ENCODE measurements around the gene PRND. TPM values are rescaled to one million over a fixed set of nuclear protein-coding genes. Genes with fewer than 3 reads are reported as not detected.
"Not testable (repeated sequence)": the region's sequence is repeated elsewhere in the genome, so short reads cannot be mapped to it uniquely, and the experiment has no call there.

The PRND gene
- total RNA-seq, 1 experiment from 2014 or later: under 0.01 TPM

DNA sequence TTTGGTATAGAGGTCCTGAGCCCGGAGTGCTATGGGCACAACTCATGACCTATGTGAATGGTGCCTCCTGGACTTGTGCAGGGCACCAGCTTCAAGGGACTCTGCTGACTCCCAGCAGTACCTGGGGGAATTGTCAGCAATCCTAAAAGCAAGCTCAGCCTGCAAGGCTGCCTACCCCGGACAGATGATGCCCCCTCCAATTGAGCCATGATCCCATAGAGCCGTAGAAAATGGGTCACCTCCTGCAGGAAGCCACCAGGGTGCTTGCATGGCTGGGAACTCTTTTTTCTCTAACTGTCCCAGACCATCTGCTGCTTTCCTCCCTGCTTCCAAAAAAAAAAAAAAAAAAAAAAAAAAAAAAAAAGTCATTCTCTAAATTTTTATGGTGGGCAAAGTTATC, 12.9 kb upstream of the PRND start:
- no peak for DNase-seq (ENCODE audit: low read depth)

GRCh38 chr20:4709261-4710105, 12.2 kb upstream of the PRND start:
- DNase-seq (ENCODE audit: low read depth): no peak

DNA sequence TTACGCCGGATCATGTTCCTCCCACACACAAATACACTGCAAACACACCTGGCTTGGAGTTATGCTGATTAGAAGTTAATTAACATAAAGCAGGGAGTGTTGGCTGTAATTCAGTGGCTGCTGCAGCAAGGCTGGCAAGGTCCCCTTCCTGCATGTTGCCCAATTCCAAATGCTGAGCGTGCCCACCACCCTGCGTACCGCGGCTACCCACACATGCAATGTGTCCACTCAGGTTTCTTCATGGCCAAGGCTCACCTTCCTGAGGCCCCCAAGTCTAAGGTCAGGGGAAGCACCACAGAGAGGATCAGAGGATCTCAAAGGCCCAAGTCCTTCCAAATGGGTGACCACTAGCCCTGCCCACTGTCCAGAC, 11.6 kb upstream of the PRND start:
- DNase-seq (ENCODE audit: low read depth): no peak

GRCh38 chr20:4711511-4711910, 10.2 kb upstream of the PRND start:
- DNase-seq (ENCODE audit: low read depth): no peak

GRCh38 chr20:4713401-4713800, 8.3 kb upstream of the PRND start:
- peak; percentile 79 for DNase-seq (ENCODE audit: low read depth)

DNA sequence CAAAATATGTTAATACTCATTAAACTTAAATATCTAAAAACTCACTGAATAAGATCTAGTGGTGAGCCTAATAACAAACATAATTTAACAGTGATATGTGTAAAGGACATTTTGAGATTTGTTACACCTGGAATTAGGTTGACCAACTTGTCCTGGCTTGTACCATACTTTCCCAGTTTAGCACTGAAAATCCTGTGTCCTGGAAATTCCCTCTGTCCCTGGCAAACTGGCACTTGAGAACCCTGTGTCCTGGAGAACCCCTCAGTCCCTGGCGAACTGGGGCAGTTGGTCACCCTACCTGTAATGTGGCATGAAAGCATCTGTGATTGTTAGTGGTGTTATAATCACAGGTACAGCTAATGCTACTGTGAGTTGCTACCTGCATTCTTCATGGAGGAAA, 6.9 kb upstream of the PRND start:
- no peak for DNase-seq (ENCODE audit: low read depth)

GRCh38 chr20:4717816-4718570, 3.7 kb upstream of the PRND start:
- peak; percentile 74 for DNase-seq (ENCODE audit: low read depth)

GRCh38 chr20:4719190-4719589, 2.5 kb upstream of the PRND start:
- no peak for DNase-seq (ENCODE audit: low read depth)

DNA sequence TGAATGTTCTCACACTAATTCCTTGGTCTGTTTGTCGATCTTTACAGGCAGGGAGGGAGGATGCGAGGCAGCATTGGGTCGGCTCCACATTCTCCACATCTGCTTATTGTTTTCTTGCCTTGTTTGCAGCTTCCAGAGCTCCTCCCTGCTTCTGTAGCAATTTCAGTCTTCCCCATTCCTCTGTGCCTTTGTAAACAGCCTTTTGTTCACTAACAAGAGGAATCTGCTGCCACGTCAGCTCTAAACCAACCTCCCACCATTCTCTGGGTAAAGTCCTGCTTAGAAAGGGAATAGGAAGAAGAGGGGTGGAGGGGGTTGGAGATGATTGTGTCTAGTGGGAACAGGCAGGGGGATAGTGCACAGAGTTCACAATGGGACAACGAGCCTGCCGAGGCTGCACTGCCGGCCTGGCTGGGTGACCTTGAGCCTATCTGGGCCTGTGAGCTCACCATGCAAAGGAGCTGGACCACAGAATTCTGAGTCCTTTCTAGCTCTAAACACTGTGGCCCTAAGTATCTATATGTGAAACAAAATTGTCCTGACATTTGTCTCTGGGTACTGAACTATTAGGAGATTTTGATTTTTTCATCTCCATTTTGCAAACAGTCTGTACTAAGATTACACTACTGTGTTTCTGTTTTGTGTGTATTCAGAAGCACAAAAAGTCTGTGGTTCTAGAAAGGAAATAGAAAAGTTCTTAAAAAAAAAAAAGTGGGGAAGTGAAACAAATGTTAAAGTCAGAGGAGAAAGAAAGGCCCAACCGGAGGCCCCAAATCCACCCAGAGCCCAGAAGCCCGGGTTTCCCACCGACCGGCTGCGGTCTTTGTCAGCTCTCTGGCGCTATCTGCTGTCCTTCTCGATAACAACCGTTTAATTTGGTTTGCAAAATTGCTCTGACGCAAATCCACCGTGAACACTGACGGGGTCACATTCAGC, 1.4 kb upstream of the PRND start:
- DNase-seq (ENCODE audit: low read depth): peak; percentile 74

DNA sequence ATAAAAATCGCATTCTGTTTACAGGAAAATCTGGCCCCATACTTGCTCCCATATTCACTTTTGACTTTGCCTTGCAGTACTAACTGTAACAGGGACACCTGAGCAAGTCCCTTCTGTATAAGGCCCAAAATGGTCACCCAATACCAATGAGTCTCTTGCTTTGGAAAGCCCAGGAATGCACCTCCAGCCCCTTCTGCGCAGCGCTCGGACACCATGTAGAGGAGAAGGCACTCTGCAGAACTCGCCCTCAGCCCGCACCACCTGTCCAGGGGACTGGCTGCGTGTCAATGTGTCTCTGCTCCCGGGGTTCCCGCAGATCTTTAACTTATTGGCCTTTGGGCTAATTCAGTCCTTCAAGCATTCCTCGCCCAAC, 746 bp upstream of the PRND start:
- DNase-seq (ENCODE audit: low read depth): no peak

- DNase-seq (ENCODE audit: low read depth): no peak
Measured at GRCh38 chr20:4722571-4722970, 862 bp downstream of the PRND start.

DNA sequence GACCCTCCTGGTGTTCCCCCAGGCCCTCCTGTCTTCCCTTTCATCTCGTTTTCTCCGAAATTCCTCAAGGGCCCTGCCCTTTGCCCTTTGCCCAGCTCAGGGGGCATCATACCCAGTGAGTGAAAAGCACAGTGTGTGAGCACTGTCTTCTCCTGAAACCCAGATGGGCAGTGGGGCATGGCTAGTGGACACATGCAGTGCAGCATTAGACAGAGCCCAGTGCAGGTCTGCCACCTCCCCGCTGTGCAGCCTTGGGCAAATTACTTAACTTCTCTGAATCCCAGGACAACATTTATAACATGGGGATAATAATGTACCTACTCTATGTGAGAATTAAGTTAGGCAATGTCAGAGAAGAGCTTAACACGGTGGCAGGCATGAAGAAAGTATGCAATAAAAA, 1.3 kb downstream of the PRND start:
- DNase-seq (ENCODE audit: low read depth): no peak

- DNase-seq (ENCODE audit: low read depth): not testable (repeated sequence)
Measured at GRCh38 chr20:4723553-4723952, 1.8 kb downstream of the PRND start.

DNA sequence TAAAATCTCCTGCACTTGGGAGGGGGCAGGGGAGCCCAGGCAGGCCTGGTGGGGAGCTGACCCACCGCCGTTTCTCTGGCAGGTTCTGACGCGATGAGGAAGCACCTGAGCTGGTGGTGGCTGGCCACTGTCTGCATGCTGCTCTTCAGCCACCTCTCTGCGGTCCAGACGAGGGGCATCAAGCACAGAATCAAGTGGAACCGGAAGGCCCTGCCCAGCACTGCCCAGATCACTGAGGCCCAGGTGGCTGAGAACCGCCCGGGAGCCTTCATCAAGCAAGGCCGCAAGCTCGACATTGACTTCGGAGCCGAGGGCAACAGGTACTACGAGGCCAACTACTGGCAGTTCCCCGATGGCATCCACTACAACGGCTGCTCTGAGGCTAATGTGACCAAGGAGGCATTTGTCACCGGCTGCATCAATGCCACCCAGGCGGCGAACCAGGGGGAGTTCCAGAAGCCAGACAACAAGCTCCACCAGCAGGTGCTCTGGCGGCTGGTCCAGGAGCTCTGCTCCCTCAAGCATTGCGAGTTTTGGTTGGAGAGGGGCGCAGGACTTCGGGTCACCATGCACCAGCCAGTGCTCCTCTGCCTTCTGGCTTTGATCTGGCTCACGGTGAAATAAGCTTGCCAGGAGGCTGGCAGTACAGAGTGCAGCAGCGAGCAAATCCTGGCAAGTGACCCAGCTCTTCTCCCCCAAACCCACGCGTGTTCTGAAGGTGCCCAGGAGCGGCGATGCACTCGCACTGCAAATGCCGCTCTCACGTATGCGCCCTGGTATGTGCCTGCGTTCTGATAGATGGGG, 3.0 kb downstream of the PRND start:
- no peak for DNase-seq (ENCODE audit: low read depth)

GRCh38 chr20:4725263-4725550, 3.5 kb downstream of the PRND start:
- DNase-seq (ENCODE audit: low read depth): no peak

- peak; percentile 56 for DNase-seq (ENCODE audit: low read depth)
Measured at GRCh38 chr20:4726710-4727397, 5.1 kb downstream of the PRND start.

DNA sequence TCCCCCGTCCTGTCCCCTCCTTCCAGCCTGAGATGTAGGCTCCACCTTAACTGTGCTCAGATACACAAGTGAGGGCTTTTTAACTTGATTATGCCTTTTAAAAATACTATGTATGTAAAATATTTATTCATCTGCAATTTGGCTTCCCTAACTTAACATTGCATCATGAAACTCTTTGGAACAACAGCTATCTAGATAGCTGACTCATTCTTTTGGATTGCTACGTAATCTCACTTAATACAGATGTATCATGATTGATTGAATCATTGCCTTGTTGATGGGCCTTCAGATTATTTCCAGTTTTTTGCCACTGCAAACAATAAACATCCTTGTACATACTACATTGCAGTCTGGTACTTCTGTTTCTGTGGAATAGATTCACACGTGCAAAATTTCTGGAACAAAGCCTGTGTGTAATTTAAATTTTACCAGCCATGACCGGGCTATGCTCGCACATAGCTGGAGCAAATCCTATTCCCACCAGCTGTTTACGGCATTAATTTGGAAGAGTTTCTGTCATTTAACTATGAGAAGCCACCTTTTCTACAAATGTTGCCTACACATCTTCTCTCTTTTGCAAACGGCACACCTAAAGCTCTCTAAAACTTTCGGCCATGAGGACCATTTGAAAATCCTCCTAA, 6.5 kb downstream of the PRND start:
- DNase-seq (ENCODE audit: low read depth): peak; percentile 29

- DNase-seq (ENCODE audit: low read depth): no peak
Measured at GRCh38 chr20:4729265-4729664, 7.6 kb downstream of the PRND start.

- DNase-seq (ENCODE audit: low read depth): peak; percentile 26
Measured at GRCh38 chr20:4730780-4731179, 9.1 kb downstream of the PRND start.

DNA sequence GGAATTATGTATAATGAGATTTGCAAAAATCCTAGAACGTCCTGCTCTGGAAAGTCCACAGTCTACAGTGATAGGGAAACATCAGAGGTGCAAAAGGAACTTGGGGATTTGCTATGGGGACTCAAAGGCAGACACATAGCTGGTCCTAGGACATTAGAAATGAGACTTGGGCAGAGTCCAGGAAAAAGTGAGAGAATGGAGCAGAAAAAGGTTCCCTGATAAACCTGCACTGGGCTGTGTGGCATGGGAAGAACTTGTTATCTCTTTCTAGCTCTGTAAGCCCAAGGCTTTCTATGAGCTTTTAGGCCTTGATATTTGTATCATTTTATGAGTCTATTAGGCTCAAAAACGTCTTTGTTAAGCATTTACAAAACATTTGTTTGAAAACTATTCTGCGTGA, 15.2 kb downstream of the PRND start:
- DNase-seq (ENCODE audit: low read depth): no peak
